CD4-positive, alpha-beta T cell treated with Interferon gamma for 1 hour (primary cell): ENCODE measurements around the gene TXNL4A.
A peak's percentile ranks its signal among the peaks of the same experiment; 100 is the strongest.
"Not testable (repeated sequence)": the region's sequence is repeated elsewhere in the genome, so short reads cannot be mapped to it uniquely, and the experiment has no call there.

ENCODE experiments used
- DNase-seq: peaks from one replicate; pipeline ENCODE4 v3.0.0-alpha.2; 2020

TXNL4A gene, protein sequence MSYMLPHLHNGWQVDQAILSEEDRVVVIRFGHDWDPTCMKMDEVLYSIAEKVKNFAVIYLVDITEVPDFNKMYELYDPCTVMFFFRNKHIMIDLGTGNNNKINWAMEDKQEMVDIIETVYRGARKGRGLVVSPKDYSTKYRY

DNA sequence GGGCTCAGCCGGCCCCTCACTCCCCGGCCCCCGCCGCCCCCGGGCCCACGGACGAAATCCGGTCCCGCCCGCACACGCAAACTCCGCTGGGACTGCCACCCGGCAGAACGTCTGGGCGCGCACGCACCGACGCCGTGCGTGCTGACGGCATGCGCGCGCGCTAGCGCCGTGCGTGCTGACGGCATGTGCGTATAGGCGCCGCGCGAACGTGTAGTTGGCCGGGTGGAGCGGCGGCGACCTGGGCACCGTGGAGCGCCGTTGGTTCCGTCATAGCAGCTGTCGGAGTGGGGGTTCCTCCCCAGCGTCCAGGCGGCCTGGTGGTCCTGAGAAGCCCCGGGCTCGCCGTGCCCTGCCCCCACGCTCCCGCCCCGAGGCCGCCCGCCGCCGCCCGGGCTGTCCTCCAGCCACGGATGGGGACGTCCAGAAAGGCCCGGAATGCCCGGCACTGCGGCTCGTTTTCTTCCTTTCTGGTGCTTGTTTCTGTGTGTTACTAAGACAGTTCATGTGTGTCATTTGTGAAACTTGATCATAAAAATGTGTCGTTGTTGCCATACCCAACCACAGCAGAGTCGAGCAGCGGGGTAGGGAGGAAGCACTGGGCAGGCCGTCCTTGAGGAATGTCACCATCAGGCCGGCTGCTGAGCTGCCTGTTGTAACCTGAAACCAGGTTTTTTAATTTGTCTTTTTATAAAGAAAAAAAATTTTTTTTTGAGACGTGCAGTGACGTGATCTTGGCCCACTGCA, at the start of gene TXNL4A:
TSS of gene TXNL4A (minus strand) at position 113 of the 744 bp plus-strand sequence. CDS start 171 bp downstream, outside the sequence.
- peak; percentile 83 for DNase-seq

DNA sequence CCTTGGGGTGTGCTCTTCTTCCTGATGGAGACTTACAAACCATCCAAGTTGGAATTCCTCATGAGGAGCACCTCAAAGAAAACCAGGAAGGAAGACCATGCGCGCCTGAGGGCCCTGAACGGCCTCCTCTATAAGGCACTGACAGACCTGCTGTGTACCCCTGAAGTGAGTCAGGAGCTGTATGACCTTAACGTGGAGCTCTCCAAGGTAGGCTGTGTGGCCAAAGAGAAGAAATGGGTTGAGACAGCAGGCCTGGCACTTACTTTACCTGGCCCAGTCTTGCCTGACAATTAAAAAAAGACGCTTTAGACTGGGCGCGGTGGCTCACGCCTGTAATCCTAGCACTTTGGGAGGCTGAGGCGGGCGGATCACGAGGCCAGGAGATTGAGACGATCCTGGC, 48.9 kb upstream of the TXNL4A start:
- no peak for DNase-seq

DNA sequence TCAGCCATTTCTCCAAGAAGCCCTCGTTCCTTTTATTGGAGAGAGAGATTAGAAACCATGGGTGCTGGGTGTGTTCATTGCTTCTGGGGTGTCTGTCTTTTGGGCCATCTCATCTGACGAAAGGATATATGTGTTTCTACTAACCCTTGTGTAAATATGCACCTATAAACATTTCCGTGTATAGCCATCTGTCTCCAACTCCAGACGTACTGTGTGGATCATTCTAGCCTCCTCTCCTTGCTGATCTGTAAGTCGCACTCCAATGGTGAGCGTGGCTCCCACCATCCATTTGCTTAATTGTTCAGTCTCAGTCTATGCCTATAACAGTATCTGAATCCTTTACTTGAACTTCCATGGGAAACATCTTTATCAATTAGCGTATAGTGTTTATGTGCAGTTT, 47.6 kb upstream of the TXNL4A start:
- DNase-seq, result no peak

DNA sequence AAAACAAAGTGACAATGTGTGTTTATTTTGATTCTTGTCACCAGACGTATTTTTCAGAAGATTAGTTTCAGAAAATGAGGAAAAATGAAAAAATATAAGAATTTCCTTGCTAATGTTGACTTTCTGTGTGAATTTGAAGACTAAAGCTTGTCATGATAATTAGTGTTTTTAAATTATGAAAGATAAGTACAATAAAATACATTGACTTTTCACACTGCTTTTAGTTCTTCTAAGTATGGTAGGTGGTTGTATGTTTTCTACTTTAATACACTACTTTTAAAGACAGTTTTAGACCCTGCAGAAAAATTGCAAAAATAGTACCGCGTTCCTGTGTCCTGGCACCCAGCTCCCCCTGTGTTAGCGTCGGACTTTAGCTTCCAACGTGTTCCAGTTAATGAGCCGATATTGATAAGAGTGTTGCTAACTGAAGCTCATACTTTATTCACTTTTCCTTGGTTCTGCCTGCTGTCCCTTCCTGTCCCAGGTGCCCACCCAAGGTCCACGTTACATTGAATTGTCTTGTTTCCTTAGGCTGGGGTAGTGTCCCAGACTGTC, 46.6 kb upstream of the TXNL4A start:
- DNase-seq, result no peak

DNA sequence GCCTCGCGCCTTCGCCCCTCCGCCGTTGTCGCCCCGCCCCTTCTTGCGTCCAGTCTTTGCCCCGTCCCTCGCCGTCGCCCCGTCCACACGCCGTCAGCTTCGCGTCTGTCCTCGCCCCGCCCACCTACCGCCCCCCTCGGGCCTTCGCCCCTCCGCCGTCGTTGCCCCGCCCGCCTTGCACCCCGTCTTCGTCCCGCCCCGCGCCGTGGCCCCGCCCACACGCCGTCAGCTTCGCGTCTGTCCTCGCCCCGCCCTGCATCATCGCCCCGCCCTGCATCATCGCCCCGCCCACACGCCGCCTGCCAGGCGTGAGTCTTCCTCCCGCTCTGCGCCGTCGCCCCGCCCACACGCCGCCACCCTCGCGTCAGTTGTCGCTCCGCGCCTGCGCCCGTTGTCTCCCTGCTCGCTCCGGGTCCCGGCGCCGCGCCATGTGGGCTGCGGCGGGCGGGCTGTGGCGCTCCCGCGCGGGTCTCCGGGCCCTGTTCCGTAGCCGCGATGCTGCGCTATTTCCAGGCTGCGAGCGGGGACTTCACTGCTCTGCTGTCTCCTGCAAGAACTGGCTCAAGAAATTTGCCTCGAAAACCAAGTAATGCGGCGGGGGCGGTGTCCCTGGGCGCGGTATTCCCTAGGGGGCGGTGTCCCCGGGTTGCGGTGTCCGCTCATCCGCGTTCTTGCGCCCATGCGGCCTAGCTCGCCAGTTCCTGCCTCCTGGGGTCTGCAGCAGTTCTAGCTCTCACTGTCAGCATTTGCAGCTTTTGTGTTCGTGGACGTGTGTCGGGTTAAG, 45.9 kb upstream of the TXNL4A start, which contains the start of gene RBFA:
TSS of gene RBFA (plus strand) at position 367 of the 784 bp plus-strand sequence. CDS start at position 429, 62 bp downstream.
- peak; percentile 98 for DNase-seq

DNA sequence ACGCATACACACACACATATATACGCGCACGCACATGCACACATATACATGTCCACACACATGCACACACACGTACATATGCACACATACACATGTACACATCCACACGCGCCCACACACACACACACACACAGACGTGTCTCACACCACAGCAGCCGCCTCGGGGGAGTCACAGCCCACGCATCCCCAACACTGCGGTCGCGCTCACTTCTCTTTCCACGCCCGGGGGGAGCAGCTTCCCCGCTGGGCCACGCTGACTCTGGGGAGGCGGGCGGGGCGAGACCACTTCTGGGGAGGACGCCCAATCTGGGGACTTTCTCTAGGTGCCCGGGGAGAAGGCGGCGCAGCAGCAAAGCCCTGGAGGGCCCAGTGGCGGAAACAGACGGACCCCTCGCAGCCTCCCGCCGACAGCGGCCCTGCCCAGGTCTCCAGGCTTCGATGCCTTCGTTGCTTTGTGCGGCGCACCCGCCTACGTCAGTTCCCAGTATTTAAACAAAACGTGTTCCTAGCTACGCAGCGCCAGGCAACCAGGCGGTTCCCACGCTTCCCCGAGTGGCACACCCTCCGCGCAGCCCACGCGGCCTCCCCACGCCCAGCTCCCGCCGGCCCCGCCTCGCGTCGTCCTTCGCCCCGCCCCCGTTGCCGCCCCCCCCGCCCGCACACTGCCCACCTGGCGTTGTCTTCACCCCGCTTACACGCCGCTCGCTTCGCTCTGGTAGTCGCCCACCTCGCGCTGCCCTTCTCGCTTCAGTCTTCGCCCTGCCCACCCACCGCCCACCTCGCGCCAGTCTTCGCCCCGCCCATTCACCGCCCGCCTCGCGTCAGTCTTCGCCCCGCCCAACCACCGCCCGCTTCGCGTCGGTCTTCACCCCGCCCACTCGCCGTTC, 45.1 kb upstream of the TXNL4A start:
- no peak for DNase-seq

DNA sequence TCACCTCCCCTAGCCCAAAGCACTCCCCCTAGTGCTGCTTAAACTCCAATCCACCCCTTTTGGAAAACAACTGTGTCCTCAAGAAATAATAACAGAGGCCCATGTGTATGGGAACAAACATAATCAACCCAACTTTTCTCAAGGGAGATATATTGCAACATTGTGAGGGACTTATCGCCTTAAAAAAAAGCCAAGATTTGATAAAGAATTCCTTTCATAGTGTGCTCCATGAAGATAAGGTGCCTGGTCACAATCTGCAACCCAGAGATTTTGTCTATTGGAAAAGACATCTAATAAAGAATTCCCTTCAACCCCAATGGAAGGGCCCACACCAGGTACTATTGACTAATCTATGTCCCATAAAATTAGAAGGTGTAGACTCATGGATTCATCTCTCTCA, 41.3 kb upstream of the TXNL4A start:
- no peak for DNase-seq

DNA sequence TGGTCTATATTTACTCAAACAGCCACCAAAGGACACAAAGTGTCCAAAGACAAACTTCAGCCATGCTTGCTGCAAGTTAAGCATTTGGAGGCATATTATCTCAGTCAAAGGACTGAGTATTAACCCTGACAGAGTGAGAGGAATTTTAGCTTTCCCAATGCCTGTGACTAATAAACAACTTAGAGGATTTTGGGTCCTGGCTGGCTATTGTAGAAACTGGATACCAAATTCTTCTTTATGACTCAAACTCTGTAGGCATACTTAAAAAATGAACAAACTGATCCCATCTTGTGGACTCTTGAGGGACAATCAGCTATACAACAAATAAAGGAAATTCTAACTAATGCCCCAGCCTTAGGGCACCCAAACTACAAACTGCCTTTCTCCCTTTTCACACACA, 39.4 kb upstream of the TXNL4A start:
- DNase-seq, result not testable (repeated sequence)

DNA sequence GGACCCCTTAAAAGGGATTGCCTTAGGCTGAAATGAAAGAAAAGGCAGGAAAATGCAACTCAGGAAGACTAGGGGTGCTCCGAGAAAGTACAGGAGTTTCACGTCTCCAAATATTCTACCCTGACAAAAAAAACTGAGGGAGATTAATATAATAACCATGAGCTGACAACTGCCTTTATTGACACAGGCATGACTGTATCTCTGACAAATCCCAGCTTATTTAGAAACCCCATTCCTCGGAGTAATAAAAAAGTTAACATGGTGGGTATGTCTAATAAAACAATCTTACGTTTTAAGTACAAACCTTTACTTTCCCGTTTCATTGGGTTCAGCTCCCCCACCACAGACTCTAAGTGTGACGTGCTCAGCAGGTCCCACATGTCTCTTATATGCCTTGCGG, 38.0 kb upstream of the TXNL4A start:
- DNase-seq, result no peak

DNA sequence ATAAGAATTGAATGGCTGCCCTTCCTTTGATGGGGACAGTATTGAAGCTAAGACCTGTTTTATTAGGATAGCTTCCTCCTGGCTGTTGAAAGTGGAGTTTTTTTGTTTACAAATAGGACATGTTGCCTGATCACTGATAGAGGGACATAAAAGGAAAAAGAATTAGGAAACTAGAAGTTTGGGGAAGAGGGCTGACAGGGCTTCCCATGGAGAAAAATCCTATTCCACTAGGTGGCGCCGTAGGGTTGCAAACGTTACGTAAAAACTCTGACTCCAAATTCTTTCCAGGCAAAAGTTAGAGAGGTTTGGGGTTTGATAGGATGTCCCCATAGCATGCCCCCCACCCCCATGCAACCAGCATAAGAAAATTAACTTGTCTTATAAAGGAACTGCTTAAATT, 34.8 kb upstream of the TXNL4A start:
- no peak for DNase-seq

DNA sequence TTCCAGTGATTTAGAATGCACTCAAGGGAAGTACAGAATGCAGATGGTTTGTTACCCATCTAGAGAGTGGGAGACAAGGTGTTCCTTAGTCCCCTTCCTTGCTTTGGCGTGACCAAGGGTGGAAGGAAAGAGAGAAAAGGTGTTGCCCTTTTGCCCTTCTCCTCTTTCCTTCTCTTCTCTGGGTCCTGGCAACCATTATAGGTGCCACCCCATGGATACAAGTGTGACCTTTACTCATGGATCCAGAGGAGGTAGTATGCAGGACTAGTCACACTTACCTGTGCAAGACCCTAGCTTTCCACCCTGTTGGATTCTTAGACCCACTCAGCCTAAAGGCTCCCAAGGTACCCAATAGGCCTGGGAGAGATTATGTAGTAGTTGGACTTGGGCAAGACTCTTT, 34.2 kb upstream of the TXNL4A start:
- DNase-seq, result no peak

DNA sequence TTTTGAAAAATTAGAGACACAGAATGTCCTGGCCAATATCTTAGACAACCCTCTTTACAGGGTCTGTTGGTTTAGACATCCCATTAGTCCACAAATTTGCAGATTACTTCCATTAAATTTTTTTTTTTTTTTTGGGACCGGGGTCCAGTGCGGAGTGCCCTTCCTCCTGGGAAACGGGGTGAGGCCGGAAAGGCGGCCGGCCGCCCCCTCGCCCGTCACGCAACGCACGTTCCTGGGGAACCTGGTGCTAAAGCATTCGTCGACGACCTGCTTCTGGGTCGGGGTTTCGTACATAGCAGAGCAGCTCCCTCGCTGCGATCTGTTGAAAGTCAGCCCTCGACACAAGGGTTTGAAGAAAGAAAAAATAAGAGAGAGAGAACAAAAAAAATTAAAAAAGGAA, 24.4 kb upstream of the TXNL4A start:
- no peak for DNase-seq

DNA sequence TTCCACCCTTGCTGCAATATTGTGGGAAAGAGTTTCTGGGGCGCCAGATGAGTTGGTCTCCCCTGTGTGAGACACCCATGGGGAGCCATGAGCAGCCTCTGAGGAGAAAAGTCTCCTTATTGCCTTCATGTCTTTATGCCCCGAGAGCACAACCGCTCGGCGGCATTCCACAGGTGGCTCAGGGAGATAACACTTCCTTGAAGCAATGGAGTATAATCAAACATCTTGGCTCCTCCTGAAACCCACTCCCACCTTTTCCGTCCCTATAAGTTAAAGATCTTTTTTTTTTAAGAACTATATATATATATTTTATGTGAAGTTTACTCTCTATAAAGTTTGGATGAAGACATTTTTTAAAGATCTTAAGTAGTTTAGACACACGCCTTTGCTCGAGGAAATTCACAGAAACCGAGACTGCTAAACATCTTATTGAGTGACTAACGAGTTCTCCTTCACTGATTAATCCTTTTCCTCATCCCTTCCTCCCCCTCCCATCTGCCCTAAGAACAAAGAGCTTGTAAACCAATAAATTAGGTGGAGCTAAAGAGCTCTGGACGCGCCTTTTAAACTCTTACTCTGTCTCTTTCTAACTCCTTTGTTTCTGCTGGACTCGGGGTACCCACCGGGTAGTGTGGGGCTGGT, 23.3 kb upstream of the TXNL4A start:
- not testable (repeated sequence) for DNase-seq

DNA sequence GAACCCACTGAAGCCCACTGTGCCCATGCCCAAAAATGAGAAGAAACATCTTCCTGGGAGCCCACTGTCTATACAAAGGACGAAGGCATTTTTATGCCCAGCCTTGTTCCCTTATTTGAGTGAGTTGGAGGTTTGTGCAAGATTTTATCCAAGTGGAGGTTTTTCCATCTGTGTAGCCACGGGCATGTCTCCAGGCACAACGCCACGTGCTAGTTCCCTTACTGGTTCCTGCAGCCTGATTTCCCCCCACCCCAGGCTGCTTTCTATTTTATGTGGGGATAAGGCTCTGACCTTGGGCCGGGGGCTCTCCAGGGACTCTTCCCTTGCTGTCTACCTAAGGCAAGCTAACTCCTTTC, 22.2 kb upstream of the TXNL4A start:
- DNase-seq, result no peak

DNA sequence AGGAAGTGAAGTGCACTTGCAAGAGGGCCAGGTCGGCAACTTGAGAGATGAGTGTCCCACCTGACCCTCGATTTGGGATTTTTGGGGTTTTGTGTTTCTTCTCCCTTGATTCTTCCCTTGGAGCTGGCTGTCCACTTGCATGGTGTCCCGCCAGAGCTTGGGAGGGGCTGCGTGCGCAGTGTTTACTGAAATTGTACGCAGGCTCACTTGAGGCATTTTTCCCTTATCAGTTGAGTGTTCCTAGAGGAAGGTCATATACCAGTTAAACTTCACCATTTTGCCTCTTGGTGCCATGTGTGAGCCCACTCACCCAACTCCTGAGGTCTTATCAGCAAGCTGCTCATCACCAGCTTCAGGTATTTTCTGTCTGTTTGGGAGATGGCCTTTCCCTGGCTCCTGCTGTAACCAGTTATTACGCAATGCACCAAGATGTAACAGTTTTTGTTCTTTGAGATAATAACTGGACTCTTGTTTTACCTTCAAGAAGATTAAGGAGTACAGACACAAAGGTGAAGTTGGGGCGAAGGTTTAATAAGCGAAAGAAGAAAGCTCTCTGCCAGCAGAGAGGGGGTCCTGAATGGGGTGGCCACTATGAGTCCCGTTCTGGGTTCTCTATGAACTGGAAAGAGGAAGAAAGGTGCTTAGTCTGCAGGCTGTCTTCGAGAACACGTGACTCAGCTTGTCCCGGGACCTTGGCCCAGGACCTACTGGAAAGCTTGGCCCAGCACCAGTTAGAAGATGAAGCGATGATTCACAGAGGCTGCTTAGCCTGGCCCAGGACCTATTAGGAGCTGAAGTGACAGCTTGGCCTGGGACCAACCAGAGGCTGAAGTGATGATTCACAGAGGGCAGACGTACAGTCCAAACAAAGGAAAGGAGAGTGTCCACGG, 21.5 kb upstream of the TXNL4A start:
- DNase-seq, result no peak

DNA sequence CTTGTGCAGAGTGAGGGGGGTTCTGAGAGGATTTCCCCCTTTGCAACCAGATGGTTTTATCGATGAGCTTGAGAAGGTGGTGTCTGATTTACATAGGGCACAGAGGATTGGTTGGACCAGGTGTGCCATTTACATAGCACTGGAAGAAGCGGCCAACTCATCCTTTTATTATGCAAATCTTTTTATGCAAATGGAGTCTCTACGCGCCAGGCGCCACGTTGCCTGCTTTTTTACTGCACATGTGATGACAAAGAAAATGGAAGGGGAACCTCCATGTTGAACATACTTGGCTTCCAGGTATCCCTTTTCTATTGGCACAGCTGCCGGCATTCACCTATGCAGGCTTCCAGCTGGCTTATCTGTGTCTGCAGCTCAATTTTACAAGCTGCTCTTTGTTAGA, 18.4 kb upstream of the TXNL4A start:
- no peak for DNase-seq

DNA sequence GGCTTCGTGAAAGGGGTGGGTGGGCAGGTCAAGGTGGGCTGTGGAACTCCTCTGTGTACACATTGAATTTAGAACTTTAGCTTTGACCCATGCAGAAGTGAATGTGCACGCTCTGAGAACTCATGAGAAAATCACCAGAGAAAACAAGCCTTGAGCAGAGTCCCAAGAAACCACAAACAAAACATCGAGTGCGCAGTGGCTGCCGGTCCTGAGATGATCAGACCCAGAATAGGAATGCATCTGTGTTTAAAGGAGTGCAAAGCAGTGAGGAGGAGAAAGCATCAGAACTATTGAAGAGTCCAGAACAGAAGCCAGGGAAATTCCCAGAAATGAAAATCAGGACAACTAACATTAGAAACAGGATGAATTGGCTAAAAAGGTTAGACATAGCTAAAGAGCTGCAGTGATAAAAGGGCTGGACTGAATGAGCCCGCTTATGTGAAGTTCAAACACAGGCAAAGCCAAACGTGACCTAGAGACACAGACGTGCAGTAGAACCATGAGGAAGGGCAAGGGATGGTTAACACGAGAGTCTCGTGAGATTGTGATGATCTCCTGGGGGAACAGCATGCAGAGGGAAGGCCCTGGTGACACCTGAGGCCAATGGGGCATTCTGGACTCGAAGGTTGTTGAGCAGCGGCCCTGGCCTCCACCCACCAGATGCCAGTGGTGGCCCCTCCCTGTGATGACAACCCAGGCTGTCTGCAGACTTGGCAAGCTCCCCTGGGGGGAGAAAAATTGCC, 16.4 kb upstream of the TXNL4A start:
- DNase-seq, result no peak

DNA sequence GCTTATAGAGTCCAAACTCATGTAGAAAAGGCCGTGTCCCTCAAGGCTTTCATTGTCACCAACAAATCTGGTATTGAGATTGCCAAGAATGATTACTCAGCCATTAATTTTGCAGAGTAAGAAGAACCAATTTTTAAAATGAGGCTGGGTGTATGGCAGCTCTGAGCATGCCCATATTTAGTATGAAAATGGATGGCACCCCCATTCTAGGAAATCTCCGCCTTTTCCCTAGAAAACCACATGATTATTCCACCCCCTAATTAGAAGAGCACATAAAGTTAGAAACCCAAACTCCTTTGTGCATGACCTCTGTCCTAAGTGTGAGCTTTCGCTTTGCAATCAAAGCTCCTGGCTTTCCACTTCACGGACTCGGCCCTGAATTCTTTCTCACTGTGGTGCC, 14.1 kb upstream of the TXNL4A start:
- DNase-seq, result no peak

DNA sequence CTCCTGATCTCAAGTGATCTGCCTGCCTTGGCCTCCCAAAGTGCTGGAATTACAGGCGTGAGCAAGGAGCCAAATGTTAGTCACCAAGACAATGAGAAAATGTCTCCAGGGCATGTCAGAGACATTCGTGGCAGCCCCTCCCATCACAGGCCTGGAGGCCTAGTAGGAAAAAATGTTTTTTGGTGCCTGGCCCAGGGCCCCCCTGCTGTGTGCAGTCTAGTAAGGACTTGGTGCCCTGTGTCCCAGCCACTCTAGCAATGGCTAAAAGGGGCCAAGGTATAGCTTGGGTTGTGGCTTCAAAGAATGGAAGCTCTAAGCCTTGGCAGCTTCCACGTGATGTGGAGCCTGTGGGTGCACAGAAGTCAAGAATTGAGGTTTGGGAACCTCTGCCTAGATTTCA, 12.5 kb upstream of the TXNL4A start:
- no peak for DNase-seq

DNA sequence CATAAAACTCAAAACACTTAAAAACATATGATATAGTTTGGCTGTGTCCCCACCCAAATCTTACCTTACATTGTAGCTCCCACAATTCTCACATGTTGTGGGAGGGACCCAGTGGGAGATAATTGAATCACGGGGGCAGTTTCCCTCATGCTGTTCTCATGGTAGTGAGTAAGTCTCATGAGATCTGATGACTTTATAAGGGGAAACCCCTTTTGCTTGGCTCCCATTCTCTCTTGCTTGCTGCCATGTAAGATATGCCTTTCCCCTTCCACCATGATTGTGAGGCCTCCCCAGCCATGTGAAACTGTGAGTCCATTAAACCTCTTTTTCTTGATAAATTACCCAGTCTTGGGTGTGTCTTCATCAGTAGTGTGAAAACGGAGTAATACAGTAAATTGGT, 11.3 kb upstream of the TXNL4A start:
- DNase-seq, result not testable (repeated sequence)
